T-cell (primary cell): Measurements from ENCODE around the gene ATR. TPM values are rescaled to one million over a fixed set of nuclear protein-coding genes. Genes with fewer than 3 reads are reported as not detected.

Source experiments
- ATAC-seq, 4 experiments: fragments of 200-7000 bp in 3 of 4; fragments of 150-1000 bp in 1 of 4; cut with Tn5 transposase; replicated peaks in 1 of 4; 1 replicate in 3 of 4; 2 replicates in 1 of 4; pipeline ENCODE4 v1.10.0; 2021; ENCODE audit warnings: moderate library complexity in 3 of 4, mild to moderate bottlenecking in 2 of 4, moderate number of reproducible peaks in 1 of 4
- CTCF ChIA-PET, 2 donors: fragments of 300-600 bp; sonication (Branson Sonifier 250); formaldehyde crosslinking; loops; one replicate each; lab custom pipeline; 2022; ENCODE audit warnings: antibody characterized with exemption in 2 of 2; lab: Charles Lee
- POLR2A ChIA-PET, 2 donors: fragments of 300-600 bp; sonication (Branson Sonifier 250); formaldehyde crosslinking; loops; one replicate each; lab custom pipeline; 2022; ENCODE audit warnings: antibody characterized with exemption in 2 of 2; lab: Charles Lee
- DNase-seq, 35 experiments: peaks; one replicate each; pipeline versions ENCODE4 v3.0.0 to v3.0.0-alpha.2; 2013 to 2023
- H3K27ac ChIP-seq: one replicate; pipeline ENCODE4 v1.5.1; 2013; ENCODE audit warnings: low read length
- H3K27me3 ChIP-seq, 2 experiments: replicated peaks in 1 of 2; 1 replicate in 1 of 2; 2 replicates in 1 of 2; pipeline versions ENCODE4 v1.6.1 to v1.7.0; 2013; ENCODE audit warnings: low read length in 1 of 2, mixed read lengths in 1 of 2; ENCODE audit not compliant: control insufficient read depth in 2 of 2, insufficient read depth in 2 of 2; ENCODE audit errors: extremely low read depth in 1 of 2
- H3K36me3 ChIP-seq, 2 donors: 1 replicate in 1 of 2; 2 replicates in 1 of 2; pipeline versions ENCODE4 v1.6.1 to v1.7.0; 2013; ENCODE audit warnings: low read length in 1 of 2; ENCODE audit not compliant: control insufficient read depth in 2 of 2, insufficient read depth in 1 of 2; ENCODE audit errors: extremely low read depth in 1 of 2
- H3K4me1 ChIP-seq, 2 experiments: 1 replicate in 1 of 2; 2 replicates in 1 of 2; pipeline versions ENCODE4 v1.6.1 to v1.7.0; 2013; ENCODE audit warnings: low read length in 2 of 2, mixed read lengths in 1 of 2; ENCODE audit not compliant: insufficient read depth in 2 of 2, control insufficient read depth in 1 of 2; ENCODE audit errors: extremely low read depth in 1 of 2
- H3K4me3 ChIP-seq, 2 donors: 1 replicate in 1 of 2; 2 replicates in 1 of 2; pipeline versions ENCODE4 v1.5.1 to v1.7.0; 2013; ENCODE audit warnings: mild to moderate bottlenecking in 2 of 2, low read length in 1 of 2, moderate library complexity in 1 of 2; ENCODE audit not compliant: control insufficient read depth in 1 of 2; ENCODE audit errors: extremely low read depth in 1 of 2
- H3K9me3 ChIP-seq: 2 replicates; pipeline ENCODE4 v1.7.0; 2013
- H3K27ac Mint-ChIP-seq, 2 donors: one replicate each; pipeline ENCODE4 v1.8.0; 2020 to 2021; ENCODE audit warnings: mild to moderate bottlenecking in 2 of 2, mixed read lengths in 2 of 2
- H3K27me3 Mint-ChIP-seq, 2 donors: one replicate each; pipeline ENCODE4 v1.8.0; 2021 to 2022; ENCODE audit warnings: mixed read lengths in 2 of 2
- H3K36me3 Mint-ChIP-seq: one replicate; pipeline ENCODE4 v1.8.0; 2021; ENCODE audit warnings: mixed read lengths
- H3K4me1 Mint-ChIP-seq, 3 donors: one replicate each; pipeline ENCODE4 v1.8.0; 2020 to 2022; ENCODE audit warnings: mixed read lengths in 3 of 3, mild to moderate bottlenecking in 1 of 3
- H3K4me3 Mint-ChIP-seq, 3 donors: one replicate each; pipeline ENCODE4 v1.8.0; 2020 to 2022; ENCODE audit warnings: mild to moderate bottlenecking in 3 of 3, mixed read lengths in 3 of 3, moderate library complexity in 3 of 3
- H3K9me3 Mint-ChIP-seq, 3 donors: one replicate each; pipeline ENCODE4 v1.8.0; 2020 to 2022; ENCODE audit warnings: mixed read lengths in 3 of 3
- WGBS: methylation state at CpG from one replicate; pipeline ENCODE4 v1.1.5; 2013; ENCODE audit warnings: missing lambda C conversion rate; ENCODE audit not compliant: insufficient coverage; 5-methylcytosine and 5-hydroxymethylcytosine counted together
- total RNA-seq, 35 experiments: library from RNA in 6 of 35; stranded (reverse) in 6 of 35; fragments of 120-200 nt in 1 of 35; gene quantifications; one replicate each; pipeline versions ENCODE4 v1.2.1 to v1.2.4 and lab custom pipeline; 2013 to 2026

The ATR gene
- total RNA-seq (10 to 100 TPM; 32.8 to 40.9 (median 36.3) TPM), total RNA-seq (lab: John Stamatoyannopoulos, UW) (82.9 to 184 (median 131) reads per million in 29 experiments)
- total RNA-seq (2013) = 52.0 TPM

DNA sequence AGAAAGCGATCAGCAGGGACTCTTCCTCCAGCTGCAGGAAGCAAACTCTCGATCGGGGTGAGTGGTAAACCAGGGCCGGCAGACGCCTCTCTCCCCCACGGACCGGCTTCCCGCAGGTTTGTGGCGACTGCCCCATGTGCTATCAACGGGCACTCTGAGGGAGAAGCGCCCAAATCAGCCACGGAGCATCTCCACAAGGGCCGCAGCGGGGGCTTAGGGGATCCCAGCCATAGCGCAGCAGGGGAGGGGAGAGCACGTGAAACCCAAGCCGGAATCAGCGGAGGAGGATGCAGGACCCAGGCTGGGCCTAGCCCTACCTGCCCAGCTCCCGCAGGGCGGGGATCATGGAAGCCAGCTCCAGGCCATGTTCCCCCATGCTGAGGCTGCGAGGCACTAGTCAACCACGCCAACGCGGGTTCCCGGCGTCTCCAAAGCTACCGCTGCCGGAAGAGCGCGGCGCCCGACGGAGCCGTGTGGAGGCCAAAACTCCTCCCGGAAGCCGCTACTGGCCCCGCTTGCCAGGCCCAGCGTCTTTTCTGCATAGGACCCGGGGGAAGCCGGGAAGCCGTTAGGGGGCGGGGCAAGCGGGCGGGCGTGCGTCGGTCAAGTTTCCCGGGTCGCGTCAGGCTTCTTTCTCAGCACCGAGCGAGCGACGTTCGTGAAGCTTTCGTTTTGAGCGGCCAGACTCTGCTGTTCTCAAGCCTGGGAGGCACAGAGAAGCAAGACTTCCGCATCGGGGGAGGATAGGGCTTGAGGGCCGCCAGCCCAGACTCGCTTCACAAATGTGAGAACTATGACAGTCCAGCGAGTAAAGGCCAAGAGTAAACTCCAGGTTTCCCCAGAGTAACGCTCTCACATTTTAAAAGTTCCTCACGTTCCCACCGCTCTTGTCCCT is at the start of gene ATR:
Gene ATR (minus strand): TSS at position 405 of the 895 bp plus-strand sequence. CDS start 29 bp downstream, at position 376.
- Histone ChIP-seq H3K9me3 (no peaks in the 10 kb centered on the region), H3K4me3 (peak within 1 kb of the TSS; percentile 94 to 96), H3K36me3 (peaks cover 0 to 4% of the 10 kb centered on the region in 2 donors), H3K27me3 (peaks cover 0 to 6% of the 10 kb centered on the region in 2 experiments), H3K27ac (peak within 1 kb of the TSS; percentile 98), H3K4me1 (peaks cover 14 to 21% of the 10 kb centered on the region in 2 experiments)
- Mint-ChIP-seq H3K4me1 (peaks cover 53 to 56% (median 56%) of the 10 kb centered on the region in 3 donors), H3K27me3 (peaks cover 0 to 4% of the 10 kb centered on the region in 2 donors), H3K36me3 (peaks cover 6% of the 10 kb centered on the region), H3K4me3 (peak within 1 kb of the TSS; percentile 93 to 97 (median 96)), H3K27ac (peak within 1 kb of the TSS; percentile 97 to 98), H3K9me3 (no peaks in the 10 kb centered on the region)
- DNase-seq = peak; percentile 91 to 97 (median 94)
- WGBS = under 1% methylated on average over 64 of the region's 65 CpGs
- ChIA-PET CTCF (interaction anchor here (0.6 to 2.3 kb wide), 9 partner anchors 9 to 1827 kb away, joined by 3 to 9 read pairs (median 3); partner anchors contain the start of genes DIPK2A (in 1 of the 2) and U2SURP (in 1 of the 2)), POLR2A (interaction anchor here (0.6 to 1.3 kb wide), 6 partner anchors 18 to 423 kb away, joined by 3 to 11 read pairs (median 4); partner anchors contain the start of genes U2SURP (in 1 of the 2) and XRN1 (in 1 of the 2))
- peak; percentile 92 to 94 (median 93) for ATAC-seq

DNA sequence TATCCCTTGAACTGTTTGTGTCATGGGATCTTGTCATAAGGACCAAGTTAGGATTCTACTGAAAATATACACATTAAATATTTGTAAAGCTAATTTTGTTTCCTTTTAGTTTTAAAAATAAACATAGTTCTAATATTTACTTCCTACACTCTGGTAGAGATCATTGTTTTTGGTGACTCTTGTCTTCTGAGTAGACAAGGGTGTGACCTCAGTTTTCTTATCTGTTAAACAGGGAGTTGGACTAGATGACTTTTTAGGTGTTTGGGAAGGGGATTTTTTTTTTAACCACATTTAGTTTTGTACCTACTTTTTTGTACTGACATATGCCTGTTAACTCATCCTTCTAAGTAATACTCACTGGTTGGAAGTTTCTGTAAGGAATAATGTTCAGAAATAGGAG is 48.4 kb upstream of the ATR start:
- Mint-ChIP-seq H3K9me3 (no peaks in the 10 kb centered on the region), H3K27ac (no peak overlapping the region), H3K36me3 (no peaks in the 10 kb centered on the region), H3K4me3 (no peak overlapping the region), H3K4me1 (no peaks in the 10 kb centered on the region), H3K27me3 (peaks cover 0 to 2% of the 10 kb centered on the region in 2 donors)
- H3K9me3 ChIP-seq = no peaks in the 10 kb centered on the region
- H3K27ac ChIP-seq = no peak overlapping the region
- ATAC-seq (no peak), DNase-seq (no peak)
- CTCF ChIA-PET = no interaction called here
- no peaks in the 10 kb centered on the region for H3K36me3 ChIP-seq
- H3K27me3 ChIP-seq = no peaks in the 10 kb centered on the region
- H3K4me1 ChIP-seq = no peaks in the 10 kb centered on the region
- POLR2A ChIA-PET = interaction anchor here in 1 of 2 donors (0.6 kb wide), 1 partner anchor 29 kb away, joined by 3 read pairs; no protein-coding TSS in a partner anchor
- H3K4me3 ChIP-seq = no peak overlapping the region

DNA sequence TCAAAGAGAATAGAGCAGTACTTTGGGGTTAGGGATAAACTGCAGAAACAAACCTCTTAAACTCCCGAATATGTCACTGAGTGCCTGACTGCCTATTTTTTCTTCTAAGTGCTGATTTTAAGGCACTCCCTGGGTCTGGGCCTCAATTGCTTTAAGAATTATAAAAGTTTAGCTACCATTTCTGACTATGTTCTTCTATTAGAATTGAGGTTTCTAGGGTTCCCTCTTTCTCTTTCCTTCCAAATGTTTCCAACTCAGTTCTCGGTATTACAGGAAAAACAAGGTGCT is 46.6 kb upstream of the ATR start:
- H3K4me3 Mint-ChIP-seq = no peak overlapping the region
- Histone ChIP-seq H3K4me1 (no peaks in the 10 kb centered on the region), H3K27ac (no peak overlapping the region), H3K9me3 (no peaks in the 10 kb centered on the region), H3K36me3 (no peaks in the 10 kb centered on the region), H3K27me3 (peaks cover 0 to 3% of the 10 kb centered on the region in 2 experiments), H3K4me3 (no peak overlapping the region)
- POLR2A ChIA-PET = no interaction called here
- peaks cover 0 to 2% of the 10 kb centered on the region in 2 donors for H3K27me3 Mint-ChIP-seq
- H3K27ac Mint-ChIP-seq = no peak overlapping the region
- DNase-seq (no peak), ATAC-seq (no peak)
- H3K9me3 Mint-ChIP-seq = no peaks in the 10 kb centered on the region
- no peaks in the 10 kb centered on the region for H3K4me1 Mint-ChIP-seq
- no CpG with 5 or more reads among the region's 2 CpGs for WGBS
- CTCF ChIA-PET = no interaction called here
- no peaks in the 10 kb centered on the region for H3K36me3 Mint-ChIP-seq

DNA sequence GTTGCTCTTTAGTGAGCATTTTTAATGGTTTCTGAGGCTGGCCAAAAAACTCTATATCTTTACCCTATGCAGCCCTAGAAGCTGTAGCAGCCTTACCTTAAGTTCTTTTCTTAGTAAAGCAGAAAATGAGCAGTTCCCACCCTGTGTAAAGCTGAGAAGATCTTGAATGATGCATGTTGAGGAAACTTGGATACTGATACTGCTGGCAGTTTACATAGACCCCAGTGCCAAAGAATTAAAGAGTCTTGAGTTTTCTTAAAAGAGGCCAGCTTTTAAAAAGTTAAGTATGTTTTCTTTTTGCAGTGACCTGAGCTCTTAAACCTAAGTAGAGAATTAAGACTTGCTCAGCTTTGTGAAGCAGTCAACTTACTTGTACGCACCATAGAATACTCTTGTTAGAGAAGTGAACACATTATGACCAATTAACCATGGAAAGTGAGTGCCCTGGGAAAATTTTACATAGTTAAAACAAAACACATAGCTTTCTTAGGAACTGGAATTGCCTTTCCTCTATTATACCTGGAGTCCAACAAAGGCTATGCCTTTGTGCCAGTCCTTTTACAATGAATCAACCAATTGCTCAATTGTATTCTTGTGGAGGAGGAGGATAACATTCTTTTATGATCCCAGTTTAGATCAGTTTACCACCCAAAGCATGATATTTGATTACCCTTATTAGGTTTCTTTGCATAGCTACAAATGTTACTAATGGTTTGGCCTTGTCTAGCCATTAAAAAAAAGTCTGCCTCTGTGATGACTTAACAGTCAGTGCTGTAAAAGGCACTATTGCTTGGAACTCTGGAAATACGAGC is 46.0 kb upstream of the ATR start:
- H3K9me3 Mint-ChIP-seq = no peaks in the 10 kb centered on the region
- Histone ChIP-seq H3K27ac (no peak overlapping the region), H3K4me1 (no peaks in the 10 kb centered on the region), H3K36me3 (no peaks in the 10 kb centered on the region), H3K9me3 (no peaks in the 10 kb centered on the region), H3K27me3 (peaks cover 0 to 3% of the 10 kb centered on the region in 2 experiments), H3K4me3 (no peak overlapping the region)
- H3K27me3 Mint-ChIP-seq = no peaks in the 10 kb centered on the region
- ChIA-PET CTCF (no interaction called here), POLR2A (no interaction called here)
- no peak for DNase-seq
- H3K4me1 Mint-ChIP-seq = no peaks in the 10 kb centered on the region
- no peak for ATAC-seq
- WGBS = 80% methylated on average over 1 of the region's 2 CpGs
- no peak overlapping the region for H3K4me3 Mint-ChIP-seq
- no peak overlapping the region for H3K27ac Mint-ChIP-seq
- no peaks in the 10 kb centered on the region for H3K36me3 Mint-ChIP-seq

DNA sequence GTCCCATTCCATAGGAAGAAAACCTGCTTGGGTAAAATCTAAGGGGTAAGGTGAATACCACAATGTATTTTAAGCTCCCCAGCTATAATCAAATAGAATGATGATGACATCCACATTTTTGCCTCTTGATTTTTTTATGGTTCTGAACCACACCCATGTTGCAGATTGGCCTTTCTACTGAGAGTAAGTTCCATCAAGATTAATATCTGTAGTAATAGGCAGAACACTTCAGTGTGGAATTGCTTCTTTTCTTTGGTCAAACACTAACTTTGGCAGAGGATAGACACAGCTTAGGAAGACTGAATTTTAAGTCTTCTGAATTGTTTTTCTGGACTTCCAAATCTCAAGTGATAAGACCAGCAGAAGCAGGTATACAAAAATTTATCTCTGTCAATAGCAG is 44.7 kb upstream of the ATR start:
- no peak for ATAC-seq
- Mint-ChIP-seq H3K27me3 (no peaks in the 10 kb centered on the region), H3K27ac (no peak overlapping the region), H3K9me3 (no peaks in the 10 kb centered on the region), H3K4me1 (no peaks in the 10 kb centered on the region), H3K36me3 (no peaks in the 10 kb centered on the region), H3K4me3 (no peak overlapping the region)
- Histone ChIP-seq H3K9me3 (no peaks in the 10 kb centered on the region), H3K36me3 (no peaks in the 10 kb centered on the region), H3K27ac (no peak overlapping the region), H3K27me3 (peaks cover 0 to 3% of the 10 kb centered on the region in 2 experiments), H3K4me1 (no peaks in the 10 kb centered on the region), H3K4me3 (no peak overlapping the region)
- CTCF ChIA-PET = no interaction called here
- POLR2A ChIA-PET = no interaction called here
- no peak for DNase-seq

DNA sequence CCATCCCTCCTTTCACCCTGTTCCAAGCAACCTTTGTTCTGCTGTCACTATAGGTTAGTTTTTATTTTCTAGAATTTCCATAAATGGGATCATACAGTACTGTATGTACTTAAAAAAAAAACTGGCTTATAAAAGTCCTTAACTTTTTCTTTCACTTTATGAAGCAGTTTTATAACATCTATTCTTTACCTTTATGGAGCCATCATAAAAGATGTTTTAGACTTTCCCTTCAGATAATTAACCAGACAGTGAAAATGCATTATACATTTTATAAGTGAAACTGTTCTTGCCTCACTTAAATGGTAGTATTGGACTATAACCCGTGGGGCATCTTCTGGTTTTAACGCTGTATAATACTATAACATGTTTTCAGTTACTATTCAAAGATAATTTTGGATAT is 43.9 kb upstream of the ATR start:
- H3K4me3 Mint-ChIP-seq = no peak overlapping the region
- CTCF ChIA-PET = no interaction called here
- WGBS = no CpG with 5 or more reads among the region's 2 CpGs

More for the DNA sequence above, 43.9 kb upstream of the ATR start:
- Histone ChIP-seq H3K4me1 (no peaks in the 10 kb centered on the region), H3K36me3 (no peaks in the 10 kb centered on the region), H3K4me3 (no peak overlapping the region), H3K27ac (no peak overlapping the region), H3K9me3 (no peaks in the 10 kb centered on the region), H3K27me3 (peaks cover 0 to 3% of the 10 kb centered on the region in 2 experiments)
- H3K4me1 Mint-ChIP-seq = no peaks in the 10 kb centered on the region
- no peaks in the 10 kb centered on the region for H3K9me3 Mint-ChIP-seq
- no peaks in the 10 kb centered on the region for H3K27me3 Mint-ChIP-seq
- no peaks in the 10 kb centered on the region for H3K36me3 Mint-ChIP-seq
- POLR2A ChIA-PET = no interaction called here
- DNase-seq (no peak), ATAC-seq (no peak)
- H3K27ac Mint-ChIP-seq = no peak overlapping the region
